IMR-90 (cell line): ENCODE results near the gene PKM. TPM values are rescaled to one million over a fixed set of nuclear protein-coding genes. Genes with fewer than 3 reads are reported as not detected.

ENCODE experiments used
- ATAC-seq: fragments of 200-7000 bp; cut with Tn5 transposase; 2 replicates; pipeline ENCODE4 v1.9.1; 2020; ENCODE audit warnings: low read depth, mild to moderate bottlenecking, moderate library complexity
- BruUV-seq: library from RNA; stranded (reverse); fragments of 400-500 nt; replicated peaks from 2 replicates; lab custom pipeline; 2021; lab: Mats Ljungman, UMichigan
- CTCF ChIA-PET: fragments of 300-600 bp; formaldehyde crosslinking; extraction: SDS; loops from one replicate; lab custom pipeline; 2021; ENCODE audit warnings: antibody characterized with exemption; lab: Yijun Ruan, JAX
- POLR2A ChIA-PET: fragments of 300-600 bp; sonication (Branson Sonifier 250); formaldehyde crosslinking; loops from one replicate; lab custom pipeline; 2022; ENCODE audit warnings: antibody characterized with exemption; ENCODE audit not compliant: unreplicated experiment; lab: Charles Lee
- DNase-seq: peaks from one replicate; pipeline ENCODE4 v3.0.0; 2013
- H2AFZ ChIP-seq: replicated peaks from 2 replicates; pipeline ENCODE3; 2013; ENCODE audit warnings: low read length, mild to moderate bottlenecking; ENCODE audit not compliant: poor library complexity
- H2AK5ac ChIP-seq: 2 replicates; pipeline ENCODE4 v1.6.1; 2013; ENCODE audit warnings: low read depth, low read length, inconsistent platforms
- H2AK9ac ChIP-seq: replicated peaks from 2 replicates; pipeline ENCODE3; 2013; ENCODE audit warnings: mild to moderate bottlenecking, low read depth, low read length, moderate library complexity; ENCODE audit not compliant: poor library complexity
- H2BK120ac ChIP-seq: 2 replicates; pipeline ENCODE4 v1.6.1; 2013; ENCODE audit warnings: low read depth, low read length, inconsistent platforms
- H2BK15ac ChIP-seq: 3 replicates; pipeline ENCODE4 v1.6.1; 2013; ENCODE audit warnings: low read depth, low read length, inconsistent platforms
- H2BK20ac ChIP-seq: 2 replicates; pipeline ENCODE4 v1.6.1; 2013; ENCODE audit warnings: low read depth, mild to moderate bottlenecking, inconsistent platforms, low read length, moderate library complexity
- H2BK5ac ChIP-seq: 2 replicates; pipeline ENCODE4 v1.6.1; 2013; ENCODE audit warnings: mild to moderate bottlenecking, low read depth, low read length, inconsistent platforms; ENCODE audit not compliant: poor library complexity, severe bottlenecking
- H3K14ac ChIP-seq: replicated peaks from 2 replicates; pipeline ENCODE4 v1.6.1; 2013; ENCODE audit warnings: low read depth, low read length, inconsistent platforms
- H3K18ac ChIP-seq: 2 replicates; pipeline ENCODE4 v1.6.1; 2013; ENCODE audit warnings: low read depth, low read length, control low read depth
- H3K23ac ChIP-seq: 2 replicates; pipeline ENCODE4 v1.6.1; 2013; ENCODE audit warnings: low read depth, low read length, inconsistent platforms
- H3K27ac ChIP-seq: 2 replicates; pipeline ENCODE4 v1.5.1; 2013; ENCODE audit warnings: mild to moderate bottlenecking, control low read depth, low read length; ENCODE audit not compliant: insufficient read depth
- H3K27me3 ChIP-seq: 2 replicates; pipeline ENCODE4 v1.6.1; 2013; ENCODE audit warnings: low read length; ENCODE audit not compliant: control insufficient read depth, insufficient read depth
- H3K36me3 ChIP-seq: 2 replicates; pipeline ENCODE4 v1.6.1; 2013; ENCODE audit warnings: low read length, mixed read lengths; ENCODE audit not compliant: control insufficient read depth, insufficient read depth
- H3K4ac ChIP-seq: 2 replicates; pipeline ENCODE4 v1.6.1; 2013; ENCODE audit warnings: low read depth, low read length, inconsistent platforms
- H3K4me1 ChIP-seq: 2 replicates; pipeline ENCODE4 v1.6.1; 2013; ENCODE audit warnings: low read length, mixed read lengths; ENCODE audit not compliant: control insufficient read depth, insufficient read depth
- H3K4me2 ChIP-seq: 2 replicates; pipeline ENCODE4 v1.6.1; 2013; ENCODE audit warnings: low read depth, mild to moderate bottlenecking, control low read depth, low read length, moderate library complexity
- H3K4me3 ChIP-seq: 2 replicates; pipeline ENCODE4 v1.5.1; 2013; ENCODE audit warnings: low read depth, mild to moderate bottlenecking, control low read depth, low read length, moderate library complexity; ENCODE audit not compliant: insufficient read depth
- H3K56ac ChIP-seq: 2 replicates; pipeline ENCODE4 v1.6.1; 2013; ENCODE audit warnings: low read length, inconsistent platforms; ENCODE audit not compliant: insufficient read depth; ENCODE audit errors: extremely low read depth
- H3K79me1 ChIP-seq, 2 experiments: 2 replicates each; pipeline ENCODE4 v1.6.1; 2013; ENCODE audit warnings: low read length in 2 of 2, inconsistent platforms in 1 of 2, low read depth in 1 of 2
- H3K9ac ChIP-seq: 2 replicates; pipeline ENCODE4 v1.6.1; 2013; ENCODE audit warnings: low read depth, low read length, control low read depth
- H3K9me1 ChIP-seq: 2 replicates; pipeline ENCODE4 v1.6.1; 2013; ENCODE audit warnings: low read length, inconsistent platforms; ENCODE audit not compliant: insufficient read depth
- H3K9me3 ChIP-seq: 2 replicates; pipeline ENCODE4 v1.6.1; 2013; ENCODE audit warnings: low read length; ENCODE audit not compliant: control insufficient read depth, insufficient read depth
- H4K20me1 ChIP-seq: 2 replicates; pipeline ENCODE4 v1.6.1; 2013; ENCODE audit warnings: low read length, inconsistent platforms; ENCODE audit not compliant: insufficient read depth
- H4K5ac ChIP-seq: 2 replicates; pipeline ENCODE4 v1.6.1; 2013; ENCODE audit warnings: mild to moderate bottlenecking, low read depth, low read length, control low read depth
- H4K8ac ChIP-seq, 2 experiments: 2 replicates each; pipeline ENCODE4 v1.6.1; 2013; ENCODE audit warnings: low read depth in 2 of 2, low read length in 2 of 2, control low read depth in 1 of 2, inconsistent platforms in 1 of 2
- H4K91ac ChIP-seq: 2 replicates; pipeline ENCODE4 v1.6.1; 2013; ENCODE audit warnings: low read depth, low read length, inconsistent platforms; ENCODE audit not compliant: insufficient read depth
- CHD1 ChIP-seq: IDR thresholded peaks from 2 replicates; pipeline ENCODE4 v1.6.1; 2012; ENCODE audit warnings: low read depth, low read length, improper control_type of control experiment
- MAFK ChIP-seq: IDR thresholded peaks from 2 replicates; pipeline ENCODE4 v1.6.1; 2012; ENCODE audit warnings: low read depth, low read length, improper control_type of control experiment
- MAZ ChIP-seq: IDR thresholded peaks from 2 replicates; pipeline ENCODE4 v1.6.1; 2012; ENCODE audit warnings: low read depth, mild to moderate bottlenecking, low read length, improper control_type of control experiment, moderate library complexity, borderline replicate concordance
- MXI1 ChIP-seq: IDR thresholded peaks from 2 replicates; pipeline ENCODE4 v1.6.1; 2012; ENCODE audit warnings: low read depth, mild to moderate bottlenecking, low read length, moderate library complexity, borderline replicate concordance
- WGBS, 2 experiments: methylation state at CpG; one replicate each; pipeline versions ENCODE4 v1.1.5 to v1.1.7; 2013; ENCODE audit warnings: missing lambda C conversion rate in 2 of 2; ENCODE audit not compliant: insufficient read length in 1 of 2; ENCODE audit errors: extremely low coverage in 2 of 2; 5-methylcytosine and 5-hydroxymethylcytosine counted together
- dilution Hi-C: fragments of 300-500 bp; cut with HindIII; formaldehyde crosslinking; loops from one replicate; pipeline ENCODE4 v1.14.3; 2018; ENCODE audit warnings: low sequenced_read_pairs; ENCODE audit not compliant: unreplicated experiment
- in situ Hi-C: fragments of 300-500 bp; cut with MboI; formaldehyde crosslinking; loops from 3 replicates; pipeline ENCODE4 v1.14.3; 2019; ENCODE audit warnings: low sequenced_read_pairs, inconsistent platforms, mixed read lengths
- intact Hi-C: fragments of 100-400 bp; cut with micrococcal nuclease; formaldehyde crosslinking; loops from 2 replicates; pipeline ENCODE4 v1.10.0; 2022
- polyA plus RNA-seq, 3 experiments: library from polyadenylated mRNA; depleted of rRNA; stranded (reverse); fragments of >200 nt; gene quantifications; 2 replicates each; pipeline ENCODE4 v1.2.3, GENCODE V29; 2012; ENCODE audit warnings: low replicate concordance in 1 of 3
- total RNA-seq: library from RNA; depleted of rRNA; stranded (reverse); fragments of >200 nt; gene quantifications from 2 replicates; pipeline ENCODE4 v1.2.3, GENCODE V29; 2012
- TF ChIP-seq, protein P1 (sequence below): conservative IDR thresholded peaks from 2 replicates; pipeline ENCODE4 v1.5.1; 2012; ENCODE audit warnings: mild to moderate bottlenecking, low read depth, low read length, improper control_type of control experiment
- TF ChIP-seq, protein P2 (sequence below): fragments of 150-350 bp; IDR thresholded peaks from 2 replicates; pipeline ENCODE4 v1.6.1; 2017; ENCODE audit warnings: mild to moderate bottlenecking, antibody characterized with exemption, low read length, low read depth
- TF ChIP-seq, protein P3 (sequence below): fragments of 150-350 bp; IDR thresholded peaks from 2 replicates; pipeline ENCODE4 v1.6.1; 2016; ENCODE audit warnings: low read depth, mild to moderate bottlenecking, low read length, moderate library complexity, borderline replicate concordance

The PKM gene
- total and polyA plus RNA-seq, 2 of the 4 experiments (the other 2 are of a cell fraction) = 2,219 to 3,859 TPM

DNA sequence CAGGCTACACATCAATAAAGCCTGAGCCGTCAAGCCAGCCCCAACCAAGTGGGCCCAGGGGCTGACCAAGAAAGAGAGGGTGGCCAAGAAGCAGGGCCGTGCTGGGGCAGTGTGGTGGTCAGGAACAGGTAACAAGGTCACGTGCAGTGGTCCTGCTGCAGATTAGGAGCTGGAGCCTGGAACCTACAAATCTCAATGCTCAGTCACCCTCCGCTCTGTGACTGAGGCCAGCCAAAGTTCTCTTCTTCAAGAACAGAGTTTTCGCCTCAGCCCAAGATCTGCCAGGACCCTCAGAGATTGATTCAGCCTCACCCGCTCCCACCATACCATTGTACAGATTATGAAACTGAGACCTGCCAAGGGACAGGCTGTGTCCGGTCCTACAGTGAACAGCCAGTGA lies 60.3 kb downstream of the PKM start:
- CTCF ChIA-PET = no interaction called here
- WGBS, 2 experiments = 90% methylated on average over 2 of the region's 7 CpGs; no CpG with 5 or more reads in 1 of the 2 experiments
- Histone ChIP-seq H3K36me3 (no peaks in the 10 kb centered on the region), H3K9me3 (no peaks in the 10 kb centered on the region), H2AFZ (no peak overlapping the region), H3K79me1 (no peaks in the 10 kb centered on the region), H3K23ac (no peak overlapping the region), H4K20me1 (no peaks in the 10 kb centered on the region), H3K4me3 (no peak overlapping the region), H3K14ac (no peak overlapping the region), H4K8ac (no peak overlapping the region), H2BK20ac (no peak overlapping the region), H2BK120ac (no peak overlapping the region), H4K5ac (no peak overlapping the region), H3K56ac (no peak overlapping the region), H3K18ac (no peak overlapping the region), H4K91ac (no peak overlapping the region), H3K27ac (no peak overlapping the region), H3K4me1 (peaks cover 12% of the 10 kb centered on the region), H3K27me3 (peaks cover 75% of the 10 kb centered on the region), H2BK5ac (no peak overlapping the region), H3K4ac (no peak overlapping the region), H3K9ac (no peak overlapping the region), H2AK5ac (no peak overlapping the region), H2AK9ac (no peak overlapping the region), H3K9me1 (no peaks in the 10 kb centered on the region; the same call in none of the 2 replicates), H2BK15ac (no peak overlapping the region), H3K4me2 (no peak overlapping the region)
- dilution Hi-C loops = no loop called here
- intact Hi-C loops = no loop called here
- TF ChIP-seq CHD1 = no peak
- no peak for TF ChIP-seq MAFK
- TF ChIP-seq, protein P1, sequence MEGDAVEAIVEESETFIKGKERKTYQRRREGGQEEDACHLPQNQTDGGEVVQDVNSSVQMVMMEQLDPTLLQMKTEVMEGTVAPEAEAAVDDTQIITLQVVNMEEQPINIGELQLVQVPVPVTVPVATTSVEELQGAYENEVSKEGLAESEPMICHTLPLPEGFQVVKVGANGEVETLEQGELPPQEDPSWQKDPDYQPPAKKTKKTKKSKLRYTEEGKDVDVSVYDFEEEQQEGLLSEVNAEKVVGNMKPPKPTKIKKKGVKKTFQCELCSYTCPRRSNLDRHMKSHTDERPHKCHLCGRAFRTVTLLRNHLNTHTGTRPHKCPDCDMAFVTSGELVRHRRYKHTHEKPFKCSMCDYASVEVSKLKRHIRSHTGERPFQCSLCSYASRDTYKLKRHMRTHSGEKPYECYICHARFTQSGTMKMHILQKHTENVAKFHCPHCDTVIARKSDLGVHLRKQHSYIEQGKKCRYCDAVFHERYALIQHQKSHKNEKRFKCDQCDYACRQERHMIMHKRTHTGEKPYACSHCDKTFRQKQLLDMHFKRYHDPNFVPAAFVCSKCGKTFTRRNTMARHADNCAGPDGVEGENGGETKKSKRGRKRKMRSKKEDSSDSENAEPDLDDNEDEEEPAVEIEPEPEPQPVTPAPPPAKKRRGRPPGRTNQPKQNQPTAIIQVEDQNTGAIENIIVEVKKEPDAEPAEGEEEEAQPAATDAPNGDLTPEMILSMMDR = no peak
- TF ChIP-seq MXI1 = no peak
- TF ChIP-seq, protein P2, sequence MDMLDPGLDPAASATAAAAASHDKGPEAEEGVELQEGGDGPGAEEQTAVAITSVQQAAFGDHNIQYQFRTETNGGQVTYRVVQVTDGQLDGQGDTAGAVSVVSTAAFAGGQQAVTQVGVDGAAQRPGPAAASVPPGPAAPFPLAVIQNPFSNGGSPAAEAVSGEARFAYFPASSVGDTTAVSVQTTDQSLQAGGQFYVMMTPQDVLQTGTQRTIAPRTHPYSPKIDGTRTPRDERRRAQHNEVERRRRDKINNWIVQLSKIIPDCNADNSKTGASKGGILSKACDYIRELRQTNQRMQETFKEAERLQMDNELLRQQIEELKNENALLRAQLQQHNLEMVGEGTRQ = no peak
- TF ChIP-seq, protein P3, sequence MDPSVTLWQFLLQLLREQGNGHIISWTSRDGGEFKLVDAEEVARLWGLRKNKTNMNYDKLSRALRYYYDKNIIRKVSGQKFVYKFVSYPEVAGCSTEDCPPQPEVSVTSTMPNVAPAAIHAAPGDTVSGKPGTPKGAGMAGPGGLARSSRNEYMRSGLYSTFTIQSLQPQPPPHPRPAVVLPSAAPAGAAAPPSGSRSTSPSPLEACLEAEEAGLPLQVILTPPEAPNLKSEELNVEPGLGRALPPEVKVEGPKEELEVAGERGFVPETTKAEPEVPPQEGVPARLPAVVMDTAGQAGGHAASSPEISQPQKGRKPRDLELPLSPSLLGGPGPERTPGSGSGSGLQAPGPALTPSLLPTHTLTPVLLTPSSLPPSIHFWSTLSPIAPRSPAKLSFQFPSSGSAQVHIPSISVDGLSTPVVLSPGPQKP = no peak
- TF ChIP-seq MAZ = no peak
- in situ Hi-C loops = no loop called here
- POLR2A ChIA-PET = no interaction called here
- no peak for ATAC-seq
- DNase-seq = no peak
- no TSS peak for BruUV-seq
